Measurements from ENCODE around the gene GRM5.

The GRM5 gene

GRCh38 chr11:88656283-88656682 lies 409.5 kb downstream of the GRM5 start:
- TF ChIP-seq, protein P1, sequence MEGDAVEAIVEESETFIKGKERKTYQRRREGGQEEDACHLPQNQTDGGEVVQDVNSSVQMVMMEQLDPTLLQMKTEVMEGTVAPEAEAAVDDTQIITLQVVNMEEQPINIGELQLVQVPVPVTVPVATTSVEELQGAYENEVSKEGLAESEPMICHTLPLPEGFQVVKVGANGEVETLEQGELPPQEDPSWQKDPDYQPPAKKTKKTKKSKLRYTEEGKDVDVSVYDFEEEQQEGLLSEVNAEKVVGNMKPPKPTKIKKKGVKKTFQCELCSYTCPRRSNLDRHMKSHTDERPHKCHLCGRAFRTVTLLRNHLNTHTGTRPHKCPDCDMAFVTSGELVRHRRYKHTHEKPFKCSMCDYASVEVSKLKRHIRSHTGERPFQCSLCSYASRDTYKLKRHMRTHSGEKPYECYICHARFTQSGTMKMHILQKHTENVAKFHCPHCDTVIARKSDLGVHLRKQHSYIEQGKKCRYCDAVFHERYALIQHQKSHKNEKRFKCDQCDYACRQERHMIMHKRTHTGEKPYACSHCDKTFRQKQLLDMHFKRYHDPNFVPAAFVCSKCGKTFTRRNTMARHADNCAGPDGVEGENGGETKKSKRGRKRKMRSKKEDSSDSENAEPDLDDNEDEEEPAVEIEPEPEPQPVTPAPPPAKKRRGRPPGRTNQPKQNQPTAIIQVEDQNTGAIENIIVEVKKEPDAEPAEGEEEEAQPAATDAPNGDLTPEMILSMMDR (IDR thresholded peaks at IDR 0.05), result no peak

DNA sequence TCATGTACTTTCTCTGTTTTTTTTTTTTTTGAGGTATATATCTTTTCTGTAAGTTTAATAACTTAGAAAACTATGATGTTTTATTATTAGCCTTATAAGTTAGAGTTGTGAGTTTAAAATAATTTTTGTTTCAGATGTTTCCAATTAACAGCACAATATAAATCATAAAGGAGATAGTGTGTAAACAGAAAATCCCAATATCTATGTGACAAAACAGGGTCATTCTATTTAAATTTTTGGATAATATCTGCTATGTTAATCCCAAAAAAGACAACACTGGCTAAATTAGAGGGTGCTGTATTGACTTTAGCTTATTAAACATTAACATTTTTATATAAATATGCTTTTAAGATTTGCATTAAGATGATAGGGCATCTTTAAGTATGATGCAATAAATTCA lies 410.1 kb downstream of the GRM5 start:
- TF ChIP-seq, protein P1 (IDR thresholded peaks at IDR 0.05), result no peak

DNA sequence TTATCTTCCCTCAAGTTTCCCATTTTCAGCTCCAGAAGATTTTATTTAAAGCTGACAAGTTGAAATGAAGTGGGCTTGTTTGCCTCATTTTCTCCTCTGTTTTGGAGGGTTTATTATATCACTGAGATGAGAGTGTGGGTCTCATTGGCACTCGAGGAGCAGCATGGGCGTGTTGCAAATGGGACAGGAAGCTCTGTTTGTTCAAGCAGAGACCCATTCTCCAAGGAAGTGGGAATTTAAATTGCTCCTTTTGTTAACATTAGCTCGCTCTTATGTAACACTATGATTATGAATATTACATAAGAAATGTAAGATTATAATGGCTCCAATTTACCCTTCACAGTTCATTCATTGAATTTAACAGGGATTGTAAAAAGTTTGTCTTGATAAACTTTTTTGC lies 410.6 kb downstream of the GRM5 start:
- TF ChIP-seq, protein P1 (IDR thresholded peaks at IDR 0.05), result no peak

DNA sequence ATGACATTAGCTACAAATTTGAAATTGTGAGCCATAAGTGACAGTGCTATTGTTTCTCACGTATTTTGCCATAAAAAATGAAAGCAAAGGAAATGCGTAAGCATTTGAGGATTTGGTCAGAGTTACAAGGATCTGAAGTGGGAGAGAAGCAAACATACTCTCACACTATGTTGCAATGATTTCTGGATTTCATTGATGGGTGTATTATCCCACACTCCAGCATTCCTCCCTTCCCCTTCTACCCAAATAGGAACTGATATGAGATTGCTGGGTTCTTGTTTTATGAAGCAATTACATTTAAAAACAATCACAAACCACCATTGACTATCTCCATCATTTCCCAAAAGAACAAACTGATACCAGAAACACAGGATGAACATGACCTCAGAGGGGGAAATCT lies 414.2 kb downstream of the GRM5 start:
- TF ChIP-seq, protein P1 (IDR thresholded peaks at IDR 0.05), result no peak

DNA sequence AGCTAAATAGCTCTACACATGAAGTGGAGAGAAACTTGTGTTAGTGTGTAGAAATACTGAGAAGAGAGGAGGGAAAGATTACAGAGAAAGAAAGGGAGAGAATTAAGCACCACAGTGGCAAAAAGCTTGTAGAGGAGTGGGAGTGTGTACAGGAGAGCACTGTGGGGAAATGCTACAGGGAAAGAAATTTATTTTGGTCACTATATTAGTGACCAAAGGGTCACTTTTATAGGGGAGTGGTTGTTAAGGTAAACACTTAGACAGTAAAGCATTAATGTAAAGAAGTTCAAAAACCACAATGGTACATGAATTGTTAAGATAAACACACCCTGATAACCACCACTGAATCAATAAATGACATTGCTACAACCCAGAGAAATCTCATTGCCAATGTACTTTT lies 421.1 kb downstream of the GRM5 start:
- TF ChIP-seq, protein P1 (IDR thresholded peaks at IDR 0.05), result no peak

- TF ChIP-seq, protein P1 (IDR thresholded peaks at IDR 0.05), result no peak
Measured at GRCh38 chr11:88632163-88632562, 433.6 kb downstream of the GRM5 start.

DNA sequence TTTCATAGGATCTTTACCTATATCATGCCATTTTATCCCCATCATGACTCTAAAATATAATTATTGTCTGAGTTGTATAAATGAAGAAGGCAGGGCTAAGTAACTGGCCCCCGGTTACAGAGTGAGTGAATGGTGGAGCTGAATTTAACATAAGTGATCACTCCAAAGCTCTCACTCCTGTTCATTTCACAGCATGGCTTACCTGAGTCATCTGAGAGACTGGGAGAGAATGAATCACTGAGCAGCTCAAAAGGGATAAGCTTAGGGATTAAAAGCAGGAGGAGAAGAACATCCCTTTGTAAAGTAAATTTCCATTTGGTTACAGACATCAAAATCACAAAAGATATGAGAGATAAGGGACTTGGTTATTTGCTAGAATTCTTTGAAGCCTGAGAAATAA lies 434.3 kb downstream of the GRM5 start:
- TF ChIP-seq, protein P1 (IDR thresholded peaks at IDR 0.05), result no peak

GRCh38 chr11:88629496-88629895 lies 436.3 kb downstream of the GRM5 start:
- TF ChIP-seq, protein P1 (IDR thresholded peaks at IDR 0.05), result no peak

Data from LNCAP (cell line).